Osteoblast (primary cell): ENCODE data around the gene FAU. TPM values are rescaled to one million over a fixed set of nuclear protein-coding genes. Genes with fewer than 3 reads are reported as not detected.

Source experiments
- DNase-seq: peaks from one replicate; pipeline ENCODE4 v3.0.0; 2011; ENCODE audit warnings: low spot score, mixed read lengths; ENCODE audit not compliant: insufficient read length; ENCODE audit errors: missing footprints
- H2AFZ ChIP-seq: 2 replicates; pipeline ENCODE4 v1.6.0; 2011; ENCODE audit warnings: mild to moderate bottlenecking, low read length
- H3K27ac ChIP-seq: 2 replicates; pipeline ENCODE4 v1.5.1; 2011; ENCODE audit warnings: mild to moderate bottlenecking, low read depth, low read length, moderate library complexity
- H3K27me3 ChIP-seq: 2 replicates; pipeline ENCODE4 v1.6.0; 2012; ENCODE audit warnings: mild to moderate bottlenecking, control low read depth, inconsistent platforms, low read length, moderate library complexity; ENCODE audit not compliant: insufficient read depth
- H3K36me3 ChIP-seq: 2 replicates; pipeline ENCODE4 v1.5.1; 2011; ENCODE audit warnings: mild to moderate bottlenecking, low read length, control low read depth, moderate library complexity; ENCODE audit not compliant: insufficient read depth
- H3K4me1 ChIP-seq: 2 replicates; pipeline ENCODE4 v1.5.1; 2011; ENCODE audit warnings: mild to moderate bottlenecking, low read length, control low read depth, moderate library complexity; ENCODE audit not compliant: insufficient read depth
- H3K4me2 ChIP-seq: 2 replicates; pipeline ENCODE4 v1.6.0; 2011; ENCODE audit warnings: mild to moderate bottlenecking, low read length; ENCODE audit not compliant: insufficient read depth
- H3K4me3 ChIP-seq: fragments of 200-600 bp; sonication (generic); 3 replicates; pipeline ENCODE4 v1.5.1; 2012; ENCODE audit warnings: mild to moderate bottlenecking, low read length, inconsistent platforms; ENCODE audit not compliant: insufficient read depth
- H3K79me2 ChIP-seq: 2 replicates; pipeline ENCODE4 v1.6.0; 2012; ENCODE audit warnings: mild to moderate bottlenecking, low read length, control low read depth, inconsistent platforms; ENCODE audit not compliant: insufficient read depth
- H3K9me3 ChIP-seq: 2 replicates; pipeline ENCODE4 v1.5.1; 2011; ENCODE audit warnings: low read depth, low read length, control low read depth
- H4K20me1 ChIP-seq: 2 replicates; pipeline ENCODE4 v1.6.0; 2012; ENCODE audit warnings: mild to moderate bottlenecking, low read length, control low read depth; ENCODE audit not compliant: insufficient read depth
- total RNA-seq: library from RNA; depleted of rRNA; stranded (reverse); fragments of >200 nt; gene quantifications from 2 replicates; pipeline ENCODE4 v1.2.3, GENCODE V29; 2012
- TF ChIP-seq, protein P1 (sequence below): IDR thresholded peaks from 2 replicates; pipeline ENCODE4 v1.5.1; 2011; ENCODE audit warnings: mild to moderate bottlenecking, low read depth, low read length, moderate library complexity; ENCODE audit errors: extremely low read depth

Gene FAU
- total RNA-seq, 1 donor: 118 TPM

DNA sequence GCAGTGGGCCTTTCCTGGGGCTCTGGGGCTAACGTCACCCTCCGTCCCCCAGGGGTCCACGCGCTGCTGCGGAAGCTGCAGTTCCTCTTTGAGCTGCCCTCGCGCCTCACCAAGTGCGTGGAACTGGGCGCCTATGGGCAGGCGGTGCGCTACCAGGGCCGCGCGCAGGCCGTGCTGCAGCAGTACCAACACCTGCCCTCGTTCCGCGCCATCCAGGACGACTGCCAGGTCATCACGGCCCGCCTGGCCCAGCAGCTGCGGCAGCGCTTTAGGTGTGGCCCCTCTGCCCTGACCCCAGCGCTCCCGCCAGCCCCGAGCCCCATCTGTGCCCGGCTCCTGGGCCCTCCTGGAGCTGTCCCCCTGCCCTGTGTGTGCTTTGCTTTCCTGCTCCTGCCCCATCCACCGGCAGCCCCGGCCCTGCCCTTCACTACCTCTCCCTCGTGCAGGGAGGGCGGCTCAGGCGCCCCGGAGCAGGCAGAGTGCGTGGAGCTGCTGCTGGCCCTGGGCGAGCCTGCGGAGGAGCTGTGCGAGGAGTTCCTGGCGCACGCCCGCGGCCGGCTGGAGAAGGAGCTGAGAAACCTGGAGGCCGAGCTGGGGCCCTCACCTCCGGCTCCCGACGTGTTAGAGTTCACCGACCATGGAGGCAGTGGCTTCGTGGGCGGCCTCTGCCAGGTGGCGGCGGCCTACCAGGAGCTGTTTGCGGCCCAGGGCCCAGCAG lies 14.0 kb downstream of the FAU start:
- H3K4me3 ChIP-seq: no peak overlapping the region
- peaks cover 3% of the 10 kb centered on the region for H3K36me3 ChIP-seq
- H3K4me1 ChIP-seq: peaks cover 10% of the 10 kb centered on the region
- H3K27me3 ChIP-seq: no peaks in the 10 kb centered on the region
- no peak overlapping the region for H3K4me2 ChIP-seq
- peaks cover 15% of the 10 kb centered on the region for H4K20me1 ChIP-seq
- no peaks in the 10 kb centered on the region for H3K9me3 ChIP-seq
- TF ChIP-seq, protein P1, sequence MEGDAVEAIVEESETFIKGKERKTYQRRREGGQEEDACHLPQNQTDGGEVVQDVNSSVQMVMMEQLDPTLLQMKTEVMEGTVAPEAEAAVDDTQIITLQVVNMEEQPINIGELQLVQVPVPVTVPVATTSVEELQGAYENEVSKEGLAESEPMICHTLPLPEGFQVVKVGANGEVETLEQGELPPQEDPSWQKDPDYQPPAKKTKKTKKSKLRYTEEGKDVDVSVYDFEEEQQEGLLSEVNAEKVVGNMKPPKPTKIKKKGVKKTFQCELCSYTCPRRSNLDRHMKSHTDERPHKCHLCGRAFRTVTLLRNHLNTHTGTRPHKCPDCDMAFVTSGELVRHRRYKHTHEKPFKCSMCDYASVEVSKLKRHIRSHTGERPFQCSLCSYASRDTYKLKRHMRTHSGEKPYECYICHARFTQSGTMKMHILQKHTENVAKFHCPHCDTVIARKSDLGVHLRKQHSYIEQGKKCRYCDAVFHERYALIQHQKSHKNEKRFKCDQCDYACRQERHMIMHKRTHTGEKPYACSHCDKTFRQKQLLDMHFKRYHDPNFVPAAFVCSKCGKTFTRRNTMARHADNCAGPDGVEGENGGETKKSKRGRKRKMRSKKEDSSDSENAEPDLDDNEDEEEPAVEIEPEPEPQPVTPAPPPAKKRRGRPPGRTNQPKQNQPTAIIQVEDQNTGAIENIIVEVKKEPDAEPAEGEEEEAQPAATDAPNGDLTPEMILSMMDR: no peak
- H3K79me2 ChIP-seq: peaks cover 17% of the 10 kb centered on the region
- DNase-seq: no peak
- no peak overlapping the region for H3K27ac ChIP-seq
- H2AFZ ChIP-seq: no peak overlapping the region

DNA sequence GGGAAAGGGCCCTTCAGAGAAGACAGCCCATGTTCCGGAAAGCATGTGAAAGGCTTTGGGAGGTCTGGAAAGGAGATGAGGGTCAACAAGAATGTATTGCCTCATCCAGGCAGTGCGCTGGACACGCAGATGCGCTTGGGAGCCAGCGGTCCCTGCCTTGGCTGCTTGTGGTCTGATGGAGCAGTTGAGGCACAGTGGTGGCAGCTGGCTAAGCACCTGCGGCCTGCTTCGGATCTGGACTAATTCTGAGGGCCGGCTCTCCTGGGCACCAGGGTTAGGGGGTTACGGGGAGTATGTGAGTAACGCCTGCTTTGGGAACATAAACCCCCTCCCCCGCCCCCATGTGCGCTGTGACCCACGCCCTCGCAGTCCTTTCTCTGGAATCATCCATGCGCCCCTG lies 14.9 kb downstream of the FAU start:
- TF ChIP-seq, protein P1: no peak
- Histone ChIP-seq H3K27me3 (no peaks in the 10 kb centered on the region), H3K4me2 (no peak overlapping the region), H4K20me1 (peaks cover 15% of the 10 kb centered on the region), H3K79me2 (peaks cover 17% of the 10 kb centered on the region), H3K36me3 (peaks cover 3% of the 10 kb centered on the region), H3K4me1 (peaks cover 9% of the 10 kb centered on the region), H3K4me3 (no peak overlapping the region), H3K27ac (no peak overlapping the region), H3K9me3 (no peaks in the 10 kb centered on the region), H2AFZ (no peak overlapping the region)
- DNase-seq: no peak

DNA sequence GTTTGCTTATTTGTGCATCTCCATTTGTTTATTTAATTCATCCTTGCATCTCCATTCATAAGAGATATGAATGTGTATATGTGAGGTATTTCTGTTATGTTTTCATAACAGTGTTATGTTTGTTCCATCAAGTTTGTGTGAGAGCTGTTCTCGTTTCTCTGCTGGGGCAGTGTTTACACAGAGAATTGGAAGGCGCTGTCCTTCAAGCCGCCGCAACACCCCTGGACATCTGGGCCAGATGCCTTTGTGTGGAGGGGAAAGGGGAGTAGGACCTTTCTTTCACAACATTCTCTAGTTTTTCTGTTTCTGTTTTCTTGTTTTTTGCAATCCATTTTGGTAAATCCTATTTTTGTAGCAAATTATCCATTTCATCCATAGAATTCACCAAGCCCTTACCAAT lies 17.3 kb downstream of the FAU start:
- no peak overlapping the region for H3K4me3 ChIP-seq
- peaks cover 3% of the 10 kb centered on the region for H3K36me3 ChIP-seq
- DNase-seq: no peak
- H2AFZ ChIP-seq: no peak overlapping the region
- H3K4me1 ChIP-seq: peaks cover 9% of the 10 kb centered on the region
- no peak overlapping the region for H3K27ac ChIP-seq
- no peak overlapping the region for H3K4me2 ChIP-seq
- H4K20me1 ChIP-seq: peaks cover 4% of the 10 kb centered on the region
- peaks cover 19% of the 10 kb centered on the region for H3K79me2 ChIP-seq
- TF ChIP-seq, protein P1: no peak
- H3K27me3 ChIP-seq: no peaks in the 10 kb centered on the region
- no peaks in the 10 kb centered on the region for H3K9me3 ChIP-seq

DNA sequence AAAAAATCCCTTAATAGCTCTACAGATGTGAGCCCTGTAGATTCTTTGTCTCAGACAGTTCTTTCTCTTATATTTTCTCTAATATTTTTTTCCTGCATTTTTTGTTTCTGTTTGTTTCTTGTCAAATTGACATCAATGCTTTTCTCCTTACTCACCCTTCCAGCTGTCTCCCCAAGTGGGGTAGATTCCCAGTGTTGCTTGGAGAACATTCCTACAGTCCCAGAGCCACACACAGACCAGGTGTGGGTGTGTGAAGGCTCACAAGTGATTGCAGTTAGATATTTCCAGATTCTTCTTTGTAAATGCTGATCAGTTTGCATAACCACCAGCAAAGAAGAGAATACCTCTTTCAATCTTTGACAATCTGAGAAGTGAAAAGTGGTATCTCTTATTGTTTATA lies 18.5 kb downstream of the FAU start:
- Histone ChIP-seq H3K79me2 (peaks cover 26% of the 10 kb centered on the region), H3K36me3 (peaks cover 3% of the 10 kb centered on the region), H3K9me3 (no peaks in the 10 kb centered on the region), H3K27ac (no peak overlapping the region), H3K4me1 (peaks cover 9% of the 10 kb centered on the region), H3K4me3 (no peak overlapping the region), H2AFZ (no peak overlapping the region), H4K20me1 (peaks cover 3% of the 10 kb centered on the region), H3K27me3 (no peaks in the 10 kb centered on the region), H3K4me2 (no peak overlapping the region)
- TF ChIP-seq, protein P1: no peak
- no peak for DNase-seq
